HFFc6 (cell line): ENCODE data around the gene CCR4. TPM values are rescaled to one million over a fixed set of nuclear protein-coding genes. Genes with fewer than 3 reads are reported as not detected.

Source experiments
- DNase-seq: peaks from one replicate; pipeline ENCODE4 v3.0.0-alpha.2; 2018
- H3K27ac Mint-ChIP-seq: 2 replicates; pipeline ENCODE4 v1.8.0; 2020; ENCODE audit warnings: mild to moderate bottlenecking, mixed read lengths
- H3K27me3 Mint-ChIP-seq: 2 replicates; pipeline ENCODE4 v1.8.0; 2021; ENCODE audit warnings: mild to moderate bottlenecking, moderate library complexity, mixed read lengths; ENCODE audit not compliant: insufficient read depth
- H3K36me3 Mint-ChIP-seq: 2 replicates; pipeline ENCODE4 v1.8.0; 2021; ENCODE audit warnings: low read depth, mixed read lengths
- H3K4me1 Mint-ChIP-seq: 2 replicates; pipeline ENCODE4 v1.8.0; 2020; ENCODE audit warnings: low read depth, mixed read lengths
- H3K4me3 Mint-ChIP-seq: 2 replicates; pipeline ENCODE4 v1.8.0; 2020; ENCODE audit warnings: mild to moderate bottlenecking, moderate library complexity, mixed read lengths
- H3K9me3 Mint-ChIP-seq: 2 replicates; pipeline ENCODE4 v1.8.0; 2020; ENCODE audit warnings: mild to moderate bottlenecking, mixed read lengths
- CTCF ChIP-seq: fragments of 200-600 bp; sonication (generic); IDR thresholded peaks from 2 replicates; pipeline ENCODE4 v1.5.0; 2021; ENCODE audit warnings: antibody characterized with exemption, mild to moderate bottlenecking
- total RNA-seq, 6 experiments: library from RNA; stranded (reverse); fragmentation: NEBNext Ultra II Directional; extraction: Animal tissue kit (Norgen Biotek cat#: 25700); gene quantifications; 2 replicates in 1 of 6; 3 replicates in 5 of 6; pipeline ENCODE4 v1.2.3, GENCODE V29; 2021

The CCR4 gene
- total RNA-seq, 6 experiments from 2014 or later = not detected

- Mint-ChIP-seq H3K4me3 (no peak overlapping the region), H3K27ac (no peak overlapping the region), H3K36me3 (no peaks in the 10 kb centered on the region), H3K9me3 (no peaks in the 10 kb centered on the region), H3K27me3 (peaks cover 6% of the 10 kb centered on the region), H3K4me1 (no peaks in the 10 kb centered on the region)
- no peak for DNase-seq
- TF ChIP-seq CTCF = no peak
These were observed 4.3 kb upstream of the CCR4 start for GRCh38 chr3:32946973-32947788.

- Mint-ChIP-seq H3K36me3 (no peaks in the 10 kb centered on the region), H3K4me3 (no peak overlapping the region), H3K4me1 (no peaks in the 10 kb centered on the region), H3K27me3 (peaks cover 6% of the 10 kb centered on the region), H3K9me3 (no peaks in the 10 kb centered on the region), H3K27ac (no peak overlapping the region)
- DNase-seq = peak; percentile 70
- TF ChIP-seq CTCF = peak; percentile 93
These were observed 3.6 kb upstream of the CCR4 start for GRCh38 chr3:32947789-32948238.

GRCh38 chr3:32948625-32949445 is 2.6 kb upstream of the CCR4 start:
- no peaks in the 10 kb centered on the region for H3K36me3 Mint-ChIP-seq
- DNase-seq = no peak
- no peak overlapping the region for H3K4me3 Mint-ChIP-seq
- TF ChIP-seq CTCF = no peak
- H3K9me3 Mint-ChIP-seq = no peaks in the 10 kb centered on the region
- no peaks in the 10 kb centered on the region for H3K4me1 Mint-ChIP-seq
- peaks cover 6% of the 10 kb centered on the region for H3K27me3 Mint-ChIP-seq
- no peak overlapping the region for H3K27ac Mint-ChIP-seq

DNA sequence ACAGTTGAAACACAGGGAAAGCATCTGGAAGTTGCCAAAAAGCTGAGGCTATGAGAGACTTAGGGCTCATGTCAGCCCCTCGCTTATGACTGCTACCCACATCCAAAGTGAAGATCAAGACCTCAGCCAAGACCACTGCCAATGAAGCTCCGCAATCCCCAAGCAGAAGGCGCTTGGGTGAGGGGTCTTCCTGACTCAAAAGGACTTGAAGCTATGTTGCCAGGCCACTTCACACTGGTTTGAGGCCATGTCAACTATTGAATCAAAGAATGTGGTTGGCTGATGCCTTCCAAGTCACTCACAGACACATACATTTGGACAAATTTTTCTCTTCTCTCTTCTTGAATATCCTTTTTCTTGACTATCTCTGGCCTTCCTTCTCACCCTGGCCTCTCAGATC is 928 bp upstream of the CCR4 start:
- no peak overlapping the region for H3K27ac Mint-ChIP-seq
- H3K4me3 Mint-ChIP-seq = no peak overlapping the region
- no peaks in the 10 kb centered on the region for H3K36me3 Mint-ChIP-seq
- H3K9me3 Mint-ChIP-seq = no peaks in the 10 kb centered on the region
- H3K27me3 Mint-ChIP-seq = peaks cover 6% of the 10 kb centered on the region
- no peak for DNase-seq
- TF ChIP-seq CTCF = no peak
- no peaks in the 10 kb centered on the region for H3K4me1 Mint-ChIP-seq

- H3K4me3 Mint-ChIP-seq = no peak overlapping the region
- DNase-seq = no peak
- H3K4me1 Mint-ChIP-seq = peaks cover 8% of the 10 kb centered on the region
- H3K36me3 Mint-ChIP-seq = no peaks in the 10 kb centered on the region; the same call in 1 of the 2 replicates
- H3K27me3 Mint-ChIP-seq = peaks cover 6% of the 10 kb centered on the region
- H3K27ac Mint-ChIP-seq = no peak overlapping the region
- no peak for TF ChIP-seq CTCF
- no peaks in the 10 kb centered on the region for H3K9me3 Mint-ChIP-seq
These were observed 1.1 kb downstream of the CCR4 start for GRCh38 chr3:32952369-32953077.
